DLD1 (cell line): ENCODE measurements around the gene DZIP1.
"Not testable (repeated sequence)": the region's sequence is repeated elsewhere in the genome, so short reads cannot be mapped to it uniquely, and the experiment has no call there.

ENCODE experiments used
- in situ Hi-C: cut with HindIII; loops from 2 replicates; pipeline ENCODE4 v1.10.0; 2017; ENCODE audit warnings: low sequenced_read_pairs

DZIP1 gene

DNA sequence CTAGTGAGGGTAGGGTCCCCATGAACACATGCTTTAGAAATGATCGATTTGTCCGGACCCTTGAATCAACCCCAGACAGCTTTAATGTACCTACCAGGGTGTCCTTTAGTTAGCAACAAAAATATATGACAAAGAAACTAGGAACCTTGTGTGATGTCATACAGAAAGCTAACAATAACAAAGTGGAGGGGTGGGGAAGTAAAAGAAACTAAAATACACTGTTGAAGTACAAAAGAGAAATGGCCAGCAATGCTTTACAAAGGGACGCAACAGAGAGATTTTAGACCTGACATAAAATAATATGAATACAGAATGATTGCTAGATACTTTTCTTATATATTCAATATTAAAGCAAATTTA lies 40.0 kb downstream of the DZIP1 start:
- in situ Hi-C loops, result no loop called here

GRCh38 chr13:95603887-95604555 lies 40.5 kb downstream of the DZIP1 start:
- in situ Hi-C loops, result no loop called here

- in situ Hi-C loops, result no loop called here
Observed at GRCh38 chr13:95601906-95602305, 42.6 kb downstream of the DZIP1 start.

DNA sequence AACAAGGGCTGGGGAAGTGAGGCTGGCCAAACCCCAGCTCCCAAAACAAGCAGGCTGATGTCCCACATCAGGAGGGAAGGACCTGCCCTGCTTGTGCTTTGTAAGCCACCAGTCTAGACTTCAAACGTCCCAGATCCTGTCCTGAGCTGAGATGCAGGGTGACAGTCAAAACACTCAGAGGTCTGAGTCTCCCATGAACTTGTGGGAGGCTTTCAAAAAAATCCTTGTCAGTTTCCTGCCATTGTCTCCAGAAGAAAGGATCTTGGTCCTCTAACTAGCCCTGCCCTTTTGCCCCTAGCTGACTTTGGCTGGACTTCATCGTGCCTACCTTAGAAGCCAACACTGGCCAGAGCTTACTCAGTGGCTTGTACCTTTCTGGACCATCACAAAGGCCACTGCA lies 43.3 kb downstream of the DZIP1 start:
- in situ Hi-C loops, result no loop called here

- in situ Hi-C loops, result no loop called here
Observed at GRCh38 chr13:95596701-95597100, 47.8 kb downstream of the DZIP1 start.

GRCh38 chr13:95593462-95593861 lies 51.0 kb downstream of the DZIP1 start:
- in situ Hi-C loops, result no loop called here

- in situ Hi-C loops, result no loop called here
Observed at GRCh38 chr13:95588721-95589120, 55.8 kb downstream of the DZIP1 start.

- in situ Hi-C loops, result no loop called here
Observed at GRCh38 chr13:95588134-95588533, 56.4 kb downstream of the DZIP1 start.

DNA sequence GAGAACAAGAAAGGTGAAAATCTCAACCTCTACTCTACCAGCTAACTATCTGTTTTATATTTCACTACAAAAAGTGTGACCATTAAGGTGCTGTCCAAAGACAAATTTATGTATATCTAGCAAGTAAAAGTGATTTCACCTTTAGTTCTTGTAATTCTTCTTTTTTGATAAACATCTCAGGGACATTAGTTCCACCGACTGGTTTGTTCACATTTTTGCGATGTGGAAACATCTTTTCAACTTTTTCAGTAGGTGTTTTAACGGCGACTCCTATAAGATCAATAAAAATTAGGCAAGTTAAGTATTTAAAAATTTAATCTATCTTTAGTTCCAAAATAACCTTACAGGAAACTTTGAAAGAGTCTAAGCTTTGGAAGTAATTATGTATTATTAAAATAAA lies 58.6 kb downstream of the DZIP1 start:
- in situ Hi-C loops, result no loop called here

DNA sequence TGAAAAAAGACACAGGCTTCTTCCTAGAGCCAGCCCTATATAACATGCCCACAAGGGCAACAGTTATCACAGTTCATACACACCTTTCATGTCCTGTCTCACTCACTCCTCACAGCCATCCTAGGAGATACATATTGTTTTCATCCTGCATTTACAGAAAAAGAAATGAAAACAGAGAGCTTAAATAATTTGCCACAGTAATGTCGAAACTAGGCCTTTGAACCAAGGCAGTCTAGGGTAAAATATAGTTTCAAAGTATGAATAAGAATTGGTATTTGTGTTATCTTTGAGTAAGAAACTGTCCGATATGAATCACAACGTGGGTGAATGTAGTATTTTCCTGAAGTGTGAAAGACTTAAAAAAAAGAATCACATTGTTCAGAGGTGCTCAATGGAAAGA lies 65.2 kb downstream of the DZIP1 start:
- in situ Hi-C loops, result no loop called here

DNA sequence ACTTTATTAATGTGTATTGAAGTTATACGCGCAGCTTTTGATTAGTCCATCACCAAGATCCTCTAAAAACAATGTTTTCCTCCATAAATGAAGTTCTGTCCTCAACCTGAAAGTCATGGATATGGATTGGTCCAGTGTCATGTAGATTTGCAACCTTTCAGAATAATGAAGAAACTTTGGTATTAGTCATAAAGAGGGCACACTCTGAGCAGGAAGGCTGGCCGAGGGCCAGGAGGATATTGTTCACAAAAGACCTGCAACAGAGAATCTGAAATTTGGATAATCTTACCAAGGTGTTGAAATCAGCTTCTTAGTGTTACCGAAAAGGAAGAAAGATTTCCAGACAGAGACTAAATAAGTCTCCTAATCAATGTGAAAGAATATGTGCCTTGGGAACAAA lies 71.3 kb downstream of the DZIP1 start:
- in situ Hi-C loops, result no loop called here

- in situ Hi-C loops, result no loop called here
Observed at GRCh38 chr13:95571941-95572340, 72.6 kb downstream of the DZIP1 start.

- in situ Hi-C loops, result no loop called here
Observed at GRCh38 chr13:95570016-95570415, 74.5 kb downstream of the DZIP1 start.

GRCh38 chr13:95568131-95568530 lies 76.4 kb downstream of the DZIP1 start:
- in situ Hi-C loops, result no loop called here

DNA sequence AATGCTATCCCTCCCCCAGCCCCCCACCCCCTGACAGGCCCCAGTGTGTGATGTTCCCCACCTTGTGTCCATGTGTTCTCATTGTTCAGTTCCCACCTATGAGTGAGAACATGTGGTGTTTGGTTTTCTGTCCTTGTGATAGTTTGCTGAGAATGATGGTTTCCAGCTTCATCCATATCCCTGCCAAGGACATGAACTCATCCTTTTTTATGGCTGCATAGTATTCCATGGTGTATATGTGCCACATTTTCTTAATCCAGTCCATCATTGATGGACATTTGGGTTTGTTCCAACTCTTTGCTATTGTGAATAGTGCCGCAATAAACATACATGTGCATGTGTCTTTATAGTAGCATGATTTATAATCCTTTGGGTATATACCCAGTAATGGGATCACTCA lies 78.7 kb downstream of the DZIP1 start:
- in situ Hi-C loops, result not testable (repeated sequence)

- in situ Hi-C loops, result no loop called here
Observed at GRCh38 chr13:95564733-95565291, 79.7 kb downstream of the DZIP1 start.

GRCh38 chr13:95564091-95564490 lies 80.4 kb downstream of the DZIP1 start:
- in situ Hi-C loops, result no loop called here

- in situ Hi-C loops, result no loop called here
Observed at GRCh38 chr13:95560387-95560786, 84.1 kb downstream of the DZIP1 start.

DNA sequence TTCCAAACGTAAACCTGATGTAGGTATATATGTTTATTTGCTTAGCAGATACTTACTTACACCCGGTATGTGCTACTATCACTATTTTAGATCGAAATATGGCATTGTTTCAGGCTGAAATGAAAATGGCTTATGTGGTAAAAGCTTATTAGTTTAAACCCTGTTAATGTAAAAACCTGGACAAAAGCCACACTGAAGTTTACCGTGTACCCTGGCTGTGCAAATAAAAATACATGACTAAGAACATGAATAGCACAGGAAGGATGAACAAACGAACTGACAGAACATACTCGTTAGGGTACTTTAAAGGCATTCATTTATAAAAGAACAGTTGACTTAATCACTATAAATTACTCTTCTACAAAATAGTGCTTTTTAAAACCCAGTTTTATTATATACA lies 85.4 kb downstream of the DZIP1 start:
- in situ Hi-C loops, result no loop called here

GRCh38 chr13:95557013-95557412 lies 87.5 kb downstream of the DZIP1 start:
- in situ Hi-C loops, result no loop called here

- in situ Hi-C loops, result no loop called here
Observed at GRCh38 chr13:95553581-95554385, 90.7 kb downstream of the DZIP1 start.
